GM12892 (cell line): Measurements from ENCODE around the gene KLK1.

Experiments used
- POLR2A ChIP-seq: IDR thresholded peaks from 2 replicates; pipeline ENCODE4 v1.6.1; 2011; ENCODE audit warnings: low read depth, low read length, control low read depth
- POLR2AphosphoS5 ChIP-seq: IDR thresholded peaks from 2 replicates; pipeline ENCODE4 v1.6.1; 2011; ENCODE audit warnings: low read depth, low read length, control low read depth
- TAF1 ChIP-seq: IDR thresholded peaks from 2 replicates; pipeline ENCODE4 v1.6.1; 2011; ENCODE audit warnings: low read depth, mild to moderate bottlenecking, control low read depth, low read length, borderline replicate concordance

GRCh38 chr19:50790396-50790795 lies 33.2 kb downstream of the KLK1 start, which contains the start of gene ACP4:
- TF ChIP-seq POLR2A (no peak), POLR2AphosphoS5 (no peak), TAF1 (no peak)
